ENCODE measurements around the gene FAM180A.

The FAM180A gene

GRCh38 chr7:135771961-135772638 is 23.5 kb upstream of the FAM180A start:
- no peak for DNase-seq (ENCODE audit: low read depth in 2 of 3, low spot score in 2 of 3)

DNA sequence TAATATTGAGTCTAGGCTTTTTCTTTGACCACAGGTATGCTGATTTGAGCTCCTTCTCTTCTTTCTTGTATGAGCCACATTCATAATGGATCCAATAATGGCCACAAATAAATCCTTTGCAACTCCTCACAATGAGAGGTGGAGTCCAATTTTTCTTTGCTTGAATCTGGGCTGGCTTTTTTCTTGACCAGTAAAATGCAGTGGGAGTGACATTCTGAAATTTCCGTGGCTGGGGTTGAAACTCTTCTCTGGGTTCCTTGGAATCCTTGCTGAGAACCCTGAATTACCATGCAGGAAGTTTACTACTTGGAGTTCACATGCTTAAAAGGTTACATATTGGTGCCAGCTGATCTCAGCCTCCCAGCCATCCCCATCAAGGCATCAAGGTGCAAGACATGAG is 22.4 kb upstream of the FAM180A start:
- no peak for DNase-seq (ENCODE audit: low read depth in 2 of 3, low spot score in 2 of 3)

GRCh38 chr7:135770139-135770710 is 21.6 kb upstream of the FAM180A start:
- DNase-seq (ENCODE audit: low read depth in 2 of 3, low spot score in 2 of 3) = no peak

DNA sequence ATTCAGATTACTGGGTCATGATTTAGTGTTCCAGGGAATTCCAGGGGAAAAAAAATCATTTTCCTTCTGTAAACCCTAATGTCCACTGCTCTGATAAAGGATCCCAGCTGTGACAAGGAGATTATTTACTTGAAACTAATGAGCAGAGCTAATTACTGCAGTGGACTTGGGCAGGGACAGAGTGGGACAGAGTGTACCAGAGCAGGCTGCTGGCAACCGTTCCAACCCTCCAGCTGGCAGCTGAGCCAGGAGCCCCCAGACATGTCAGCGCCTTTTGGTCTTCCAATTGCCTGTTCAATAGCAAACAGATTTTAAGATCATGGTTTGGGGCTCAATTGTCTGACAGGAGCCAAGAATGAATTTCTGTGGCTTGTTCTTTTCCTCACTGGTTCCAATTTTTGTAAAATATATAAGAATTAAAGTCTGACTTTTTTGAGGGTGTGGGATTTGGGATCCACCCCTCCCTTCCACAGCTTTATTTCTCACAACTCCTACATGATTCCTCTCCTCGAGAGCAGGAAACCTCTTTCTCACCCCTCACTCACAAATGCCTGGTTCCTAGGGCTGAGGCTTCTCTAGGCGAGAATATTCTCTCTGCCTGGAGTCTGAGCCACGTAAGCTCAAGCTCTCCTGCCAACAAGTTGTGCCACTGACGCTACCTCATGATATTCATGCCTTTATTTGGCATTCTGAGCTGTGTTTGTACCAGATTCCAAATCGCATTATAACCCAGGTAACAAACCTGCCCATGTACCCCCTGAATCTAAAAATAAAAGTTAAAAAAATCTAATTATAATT is 20.6 kb upstream of the FAM180A start:
- no peak for DNase-seq (ENCODE audit: low read depth in 2 of 3, low spot score in 2 of 3)

- DNase-seq (ENCODE audit: low read depth in 2 of 3, low spot score in 2 of 3) = no peak
These were observed 19.9 kb upstream of the FAM180A start for GRCh38 chr7:135768467-135768866.

GRCh38 chr7:135768064-135768463 is 19.5 kb upstream of the FAM180A start:
- no peak for DNase-seq (ENCODE audit: low read depth in 2 of 3, low spot score in 2 of 3)

- no peak for DNase-seq (ENCODE audit: low read depth in 2 of 3, low spot score in 2 of 3)
These were observed 14.6 kb upstream of the FAM180A start for GRCh38 chr7:135763261-135763660.

- no peak for DNase-seq (ENCODE audit: low read depth in 2 of 3, low spot score in 2 of 3)
These were observed 13.3 kb upstream of the FAM180A start for GRCh38 chr7:135761751-135762488.

DNA sequence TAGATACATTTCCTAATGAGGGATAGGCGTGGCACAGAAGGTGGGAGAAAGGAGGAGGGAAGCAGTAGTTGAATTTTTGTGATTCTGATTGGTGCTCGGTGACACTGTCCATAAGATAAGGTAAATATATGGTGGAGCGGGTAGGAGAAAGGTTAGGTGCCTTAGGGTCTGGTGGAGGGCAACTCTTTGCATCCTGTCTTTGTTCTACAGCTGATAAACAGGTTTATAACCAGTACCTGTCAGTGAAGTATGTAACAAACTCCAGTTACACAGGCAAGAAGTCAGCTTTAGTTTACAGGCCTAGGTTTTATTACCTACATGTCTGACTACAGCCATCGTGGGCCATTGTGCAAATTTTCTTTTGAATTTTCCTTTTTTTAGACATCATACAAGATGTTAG is 10.9 kb upstream of the FAM180A start:
- DNase-seq (ENCODE audit: low read depth in 2 of 3, low spot score in 2 of 3) = no peak

- no peak for DNase-seq (ENCODE audit: low read depth in 2 of 3, low spot score in 2 of 3)
These were observed 9.9 kb upstream of the FAM180A start for GRCh38 chr7:135758531-135758932.

DNA sequence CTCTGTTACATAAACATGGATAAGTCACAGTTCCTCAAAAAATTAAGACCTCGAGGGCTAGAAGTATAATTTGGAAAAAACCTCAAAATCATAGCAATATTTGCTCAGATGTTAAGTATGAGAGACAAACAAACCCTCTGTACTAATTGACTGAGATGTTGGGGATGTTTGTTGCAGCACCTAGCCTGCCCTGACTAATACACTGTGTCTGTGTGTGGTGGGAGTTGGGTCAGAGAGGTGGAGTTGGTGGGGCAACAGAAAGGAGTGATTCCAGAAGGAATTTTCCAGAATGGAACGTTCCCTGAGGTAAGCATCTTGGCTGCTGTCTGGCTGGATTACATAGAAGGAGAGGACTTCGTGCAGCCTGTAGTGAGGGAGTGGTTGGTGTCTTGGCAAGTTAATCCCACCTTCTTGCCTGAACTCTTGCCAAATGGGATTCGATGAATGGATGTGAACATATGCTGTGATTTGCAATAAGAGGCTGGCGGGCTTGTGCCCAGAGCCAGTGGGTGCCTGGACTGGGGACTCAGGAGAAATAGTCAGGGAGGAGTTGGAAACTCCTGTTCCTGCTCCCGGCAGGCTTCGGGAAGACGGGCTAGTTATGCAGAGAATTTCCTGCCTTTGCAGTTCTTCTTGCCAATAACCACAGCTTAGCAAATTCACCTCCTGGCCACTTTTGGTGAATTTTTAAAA is 9.3 kb upstream of the FAM180A start:
- DNase-seq (ENCODE audit: low read depth in 2 of 3, low spot score in 2 of 3) = no peak

DNA sequence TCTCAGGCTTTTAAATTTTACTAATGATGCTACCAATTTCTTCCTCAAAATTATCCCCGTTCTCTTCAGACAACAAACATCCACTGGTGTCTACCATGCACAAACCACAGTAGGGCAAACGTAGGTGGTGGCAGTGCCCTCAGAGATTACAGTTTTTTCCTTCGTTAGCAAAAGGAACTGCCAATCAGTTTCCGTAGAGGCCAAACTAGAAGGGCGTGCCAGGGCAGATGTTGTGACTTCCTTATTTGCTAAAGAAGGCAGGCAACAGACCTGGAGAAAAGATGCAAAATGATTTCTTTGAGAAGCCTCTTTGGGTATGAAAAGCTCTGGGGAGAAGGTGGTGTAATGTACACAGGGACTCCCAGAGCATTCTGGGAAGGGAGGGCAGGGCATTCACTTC is 7.6 kb upstream of the FAM180A start:
- no peak for DNase-seq (ENCODE audit: low read depth in 2 of 3, low spot score in 2 of 3)

GRCh38 chr7:135755351-135755753 is 6.7 kb upstream of the FAM180A start:
- no peak for DNase-seq (ENCODE audit: low read depth in 2 of 3, low spot score in 2 of 3)

- no peak for DNase-seq (ENCODE audit: low read depth in 2 of 3, low spot score in 2 of 3)
These were observed 5.2 kb upstream of the FAM180A start for GRCh38 chr7:135753616-135754413.

DNA sequence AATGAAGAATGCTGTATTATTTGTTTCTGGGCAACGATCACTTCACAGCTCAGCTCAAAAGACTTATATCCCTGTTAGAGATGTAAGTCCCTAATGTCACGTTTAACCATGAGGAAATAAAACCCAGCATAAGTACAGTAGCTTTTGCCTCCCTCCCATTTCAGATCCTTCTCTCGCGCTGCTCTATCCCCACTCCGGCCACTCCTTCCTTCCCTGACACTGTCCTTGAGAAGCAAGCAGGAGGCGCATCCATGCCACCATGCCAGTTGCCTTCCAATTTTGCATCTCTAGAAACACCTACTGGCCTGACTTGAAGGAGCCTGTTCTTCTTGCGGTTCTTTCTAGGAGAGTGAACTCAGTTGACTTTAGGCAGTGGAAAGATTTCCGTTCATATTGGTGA is 1.2 kb downstream of the FAM180A start:
- no peak for DNase-seq (ENCODE audit: low read depth in 2 of 3, low spot score in 2 of 3)

- DNase-seq (ENCODE audit: low read depth in 2 of 3, low spot score in 2 of 3) = no peak
These were observed 2.8 kb downstream of the FAM180A start for GRCh38 chr7:135745703-135746312.

- no peak for DNase-seq (ENCODE audit: low read depth in 2 of 3, low spot score in 2 of 3)
These were observed 3.5 kb downstream of the FAM180A start for GRCh38 chr7:135744938-135745702.

- no peak for DNase-seq (ENCODE audit: low read depth in 2 of 3, low spot score in 2 of 3)
These were observed 4.5 kb downstream of the FAM180A start for GRCh38 chr7:135743907-135744731.
